ENCODE data around the gene SPAST. TPM values are rescaled to one million over a fixed set of nuclear protein-coding genes. Genes with fewer than 3 reads are reported as not detected.
"Not testable (repeated sequence)": the region's sequence is repeated elsewhere in the genome, so short reads cannot be mapped to it uniquely, and the experiment has no call there.

SPAST gene, protein sequence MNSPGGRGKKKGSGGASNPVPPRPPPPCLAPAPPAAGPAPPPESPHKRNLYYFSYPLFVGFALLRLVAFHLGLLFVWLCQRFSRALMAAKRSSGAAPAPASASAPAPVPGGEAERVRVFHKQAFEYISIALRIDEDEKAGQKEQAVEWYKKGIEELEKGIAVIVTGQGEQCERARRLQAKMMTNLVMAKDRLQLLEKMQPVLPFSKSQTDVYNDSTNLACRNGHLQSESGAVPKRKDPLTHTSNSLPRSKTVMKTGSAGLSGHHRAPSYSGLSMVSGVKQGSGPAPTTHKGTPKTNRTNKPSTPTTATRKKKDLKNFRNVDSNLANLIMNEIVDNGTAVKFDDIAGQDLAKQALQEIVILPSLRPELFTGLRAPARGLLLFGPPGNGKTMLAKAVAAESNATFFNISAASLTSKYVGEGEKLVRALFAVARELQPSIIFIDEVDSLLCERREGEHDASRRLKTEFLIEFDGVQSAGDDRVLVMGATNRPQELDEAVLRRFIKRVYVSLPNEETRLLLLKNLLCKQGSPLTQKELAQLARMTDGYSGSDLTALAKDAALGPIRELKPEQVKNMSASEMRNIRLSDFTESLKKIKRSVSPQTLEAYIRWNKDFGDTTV
- total RNA-seq = 31.3 TPM

DNA sequence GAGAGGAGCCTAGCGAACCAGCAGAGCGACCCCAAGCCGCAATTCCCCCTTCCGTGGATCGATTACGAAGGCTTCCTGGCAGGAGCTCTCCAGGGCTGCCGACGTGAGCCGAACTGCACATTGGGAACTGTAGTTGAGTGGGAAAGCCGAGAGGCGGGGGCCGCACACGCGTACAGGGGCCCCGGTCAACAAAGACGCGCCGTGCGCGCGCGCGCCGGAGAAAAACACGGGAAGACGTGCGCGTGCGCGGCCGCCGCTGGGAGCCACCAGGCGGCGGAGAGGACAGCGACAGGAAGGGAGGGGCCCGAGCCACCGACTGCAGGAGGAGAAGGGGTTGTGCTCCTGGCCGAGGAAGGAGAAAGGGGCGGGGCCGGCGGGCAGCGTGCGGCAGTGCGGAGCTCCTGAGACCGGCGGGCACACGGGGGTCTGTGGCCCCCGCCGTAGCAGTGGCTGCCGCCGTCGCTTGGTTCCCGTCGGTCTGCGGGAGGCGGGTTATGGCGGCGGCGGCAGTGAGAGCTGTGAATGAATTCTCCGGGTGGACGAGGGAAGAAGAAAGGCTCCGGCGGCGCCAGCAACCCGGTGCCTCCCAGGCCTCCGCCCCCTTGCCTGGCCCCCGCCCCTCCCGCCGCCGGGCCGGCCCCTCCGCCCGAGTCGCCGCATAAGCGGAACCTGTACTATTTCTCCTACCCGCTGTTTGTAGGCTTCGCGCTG is at the start of gene SPAST:
Gene SPAST (plus strand): TSS at position 247 of the 711 bp plus-strand sequence. CDS start 276 bp downstream, at position 523.
- DNase-seq = peak; percentile 99

DNA sequence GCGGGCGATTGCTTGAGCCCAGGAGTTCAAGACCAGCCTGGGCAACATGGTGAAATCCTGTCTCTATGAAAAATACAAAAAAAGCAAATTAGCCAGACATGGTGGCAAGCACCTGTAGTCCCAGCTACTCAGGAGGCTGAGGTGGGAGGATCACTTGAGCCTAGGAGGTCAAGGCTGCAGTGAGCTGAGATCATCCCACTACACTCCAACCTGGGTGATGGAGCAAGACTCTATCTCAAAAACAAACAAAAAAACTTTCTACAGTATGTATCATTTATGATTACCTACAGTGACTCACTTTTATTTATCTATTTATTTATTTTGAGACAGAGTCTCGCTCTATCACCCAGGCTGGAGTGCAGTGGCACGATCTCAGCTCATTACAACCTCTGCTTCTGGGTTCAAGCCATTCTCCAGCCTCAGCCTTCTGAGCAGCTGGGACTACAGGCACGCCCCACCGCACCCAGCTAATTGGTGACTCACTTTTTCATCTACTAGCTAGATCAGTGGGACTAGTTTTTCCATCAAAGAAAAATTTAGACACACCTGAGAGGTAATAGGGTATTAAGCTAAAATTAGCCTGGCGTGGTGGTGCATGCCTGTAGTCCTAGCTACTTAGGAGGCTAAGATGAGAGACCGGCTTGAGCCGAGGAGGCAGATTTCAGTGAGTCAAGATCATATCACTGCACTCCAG is 44.4 kb upstream of the SPAST start:
- DNase-seq = not testable (repeated sequence)

DNA sequence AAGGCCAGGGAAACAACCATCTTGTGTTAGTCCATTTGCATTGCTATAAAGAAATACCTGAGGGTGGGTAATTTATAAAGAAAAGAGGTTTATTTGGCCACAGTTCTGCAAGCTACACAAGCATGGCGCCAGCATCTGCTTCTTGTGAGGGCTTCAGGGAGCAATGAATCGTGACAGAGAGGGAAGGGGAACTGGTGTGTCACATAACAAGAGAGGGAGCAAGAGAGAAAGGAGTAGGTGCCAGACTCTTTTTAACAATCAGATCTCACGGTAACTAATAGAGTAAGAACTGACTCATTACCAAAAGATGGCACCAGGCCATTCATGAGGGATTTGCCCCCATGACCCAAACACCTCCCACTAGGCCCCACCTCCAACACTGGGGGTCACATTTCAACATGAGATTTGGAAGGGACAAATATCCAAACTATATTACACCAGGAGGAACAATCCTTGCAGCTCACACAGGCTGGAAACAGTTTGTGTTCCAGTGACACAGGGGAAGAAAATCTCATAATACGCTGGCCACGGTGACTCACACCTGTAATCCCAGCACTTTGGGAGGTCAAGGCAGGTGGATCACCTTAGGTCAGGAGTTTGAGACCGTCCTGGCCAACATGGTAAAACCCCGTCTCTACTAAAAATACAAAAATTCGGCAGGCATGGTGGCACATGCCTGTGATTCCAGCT is 29.0 kb upstream of the SPAST start:
- DNase-seq = not testable (repeated sequence)

DNA sequence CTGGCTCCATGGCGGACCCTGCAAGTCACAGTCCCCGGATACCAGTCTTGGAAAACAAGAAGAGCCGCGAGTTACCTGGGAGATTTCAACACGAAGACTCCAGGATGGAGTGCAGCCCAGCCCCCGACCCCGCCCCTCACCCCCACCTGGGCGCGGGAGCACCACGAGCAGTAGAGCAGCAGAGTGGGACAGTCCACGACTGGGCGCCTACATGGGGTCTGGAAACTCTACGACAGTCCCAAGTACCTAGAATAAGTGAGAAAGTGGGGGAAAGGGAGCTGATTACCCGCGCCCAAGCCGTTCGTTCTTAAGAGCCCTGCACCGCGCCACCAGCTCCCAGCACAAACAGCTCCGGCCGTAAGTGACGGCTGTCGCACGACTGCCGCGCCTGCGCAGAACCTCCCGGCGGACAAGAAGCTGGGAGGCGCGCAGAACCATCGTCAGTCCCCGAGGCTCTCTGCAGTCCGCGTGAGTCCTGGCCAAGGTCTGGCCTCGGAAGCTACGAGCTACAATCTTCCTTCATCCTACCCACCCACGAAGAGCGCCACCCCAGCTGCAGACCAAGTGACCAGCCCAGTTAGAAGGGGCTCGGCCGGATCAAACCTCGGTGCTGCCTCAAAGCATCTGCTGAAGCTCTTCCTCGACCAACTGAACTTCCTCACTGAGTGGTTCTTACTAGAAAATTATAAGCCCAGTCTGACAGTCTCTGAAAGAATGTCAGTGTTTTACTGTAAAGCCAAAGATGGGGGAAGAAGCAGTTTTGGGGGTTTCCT is 23.7 kb upstream of the SPAST start, which contains the start of gene DPY30:
Gene DPY30 (minus strand): TSS at position 359 of the 773 bp plus-strand sequence. CDS start 349 bp downstream, at position 10.
- DNase-seq = peak; percentile 97

DNA sequence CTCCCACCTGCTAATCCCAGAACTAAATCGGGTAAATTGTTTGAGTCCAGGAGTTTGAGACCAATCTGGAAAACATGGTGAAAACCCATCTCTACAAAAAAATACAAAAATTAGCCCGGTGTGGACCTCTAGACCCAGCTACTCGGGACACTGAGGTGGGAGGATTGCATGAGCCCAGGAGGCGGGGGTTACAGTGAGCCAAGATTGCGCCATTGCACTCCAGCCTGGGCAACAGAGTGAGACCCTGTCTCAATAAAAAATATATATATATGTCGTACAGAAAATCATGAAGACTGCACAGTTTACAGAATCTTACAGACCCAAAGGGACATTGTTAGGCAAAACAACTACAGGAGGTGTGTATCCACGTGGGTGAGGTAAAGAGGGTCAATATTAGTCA is 19.8 kb upstream of the SPAST start:
- DNase-seq = no peak

DNA sequence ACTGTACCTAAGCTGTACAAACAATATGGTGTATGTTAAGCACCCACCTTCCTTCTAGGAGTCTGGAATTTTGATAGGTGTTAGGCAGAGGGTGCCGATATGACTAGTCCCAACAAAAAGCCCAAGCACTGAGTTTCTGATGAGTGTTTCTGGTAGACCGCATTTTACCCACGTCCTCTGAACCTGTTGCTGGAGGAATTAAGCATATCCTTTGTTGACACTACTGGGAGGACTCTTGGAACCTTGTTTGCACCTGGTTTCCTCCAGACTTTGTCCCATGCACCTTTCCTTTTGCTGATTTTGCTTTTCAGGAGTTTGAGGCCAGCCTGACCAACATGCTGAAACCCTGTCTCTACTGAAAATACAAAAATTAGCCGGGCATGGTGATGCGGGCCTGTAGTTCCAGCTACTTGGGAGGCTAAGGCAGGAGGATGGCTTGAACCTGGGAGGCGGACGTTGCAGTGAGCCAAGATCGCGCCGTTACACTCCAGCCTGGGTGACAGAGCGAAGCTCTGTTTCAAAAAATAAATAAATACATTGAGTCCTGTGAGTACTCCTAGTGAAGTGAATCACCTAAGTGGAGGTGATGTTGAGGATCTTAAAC is 11.4 kb upstream of the SPAST start:
- no peak for DNase-seq

DNA sequence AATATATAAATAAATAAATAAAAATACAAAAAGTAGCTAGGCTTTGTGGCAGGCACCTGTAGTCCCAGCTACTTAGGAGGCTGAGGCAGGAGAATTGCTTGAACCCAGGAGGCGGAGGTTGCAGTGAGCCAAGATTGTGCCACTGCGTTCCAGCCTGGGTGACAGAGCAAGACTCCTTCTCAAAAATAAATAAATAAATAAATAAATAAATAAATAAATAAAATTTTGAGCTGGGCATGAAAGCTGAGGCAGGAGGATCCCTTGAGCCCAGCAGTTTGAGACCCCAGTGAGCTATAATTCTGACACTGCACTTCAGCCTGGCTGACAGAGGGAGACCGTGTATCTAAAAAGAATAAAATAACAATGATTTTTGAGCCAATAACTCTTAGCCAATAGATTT is 8.8 kb upstream of the SPAST start:
- not testable (repeated sequence) for DNase-seq

DNA sequence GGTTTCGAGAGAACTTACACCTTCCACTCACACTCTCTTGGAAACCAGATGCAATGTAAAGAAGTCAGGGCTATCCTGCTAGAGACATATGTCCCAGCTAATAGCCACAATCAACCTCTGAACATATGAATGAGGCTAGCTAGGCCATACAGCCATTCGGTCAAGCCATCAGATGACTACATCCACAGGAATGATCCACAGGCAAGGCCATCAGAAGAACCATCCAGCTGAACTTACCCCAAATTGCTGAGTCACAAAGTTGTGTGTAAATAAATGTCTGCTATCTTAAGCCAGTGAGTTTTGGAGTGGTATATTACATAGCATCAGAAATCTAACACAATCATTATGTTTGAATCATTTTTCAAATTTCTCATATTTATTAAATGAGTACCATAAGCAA is 5.2 kb upstream of the SPAST start:
- no peak for DNase-seq

DNA sequence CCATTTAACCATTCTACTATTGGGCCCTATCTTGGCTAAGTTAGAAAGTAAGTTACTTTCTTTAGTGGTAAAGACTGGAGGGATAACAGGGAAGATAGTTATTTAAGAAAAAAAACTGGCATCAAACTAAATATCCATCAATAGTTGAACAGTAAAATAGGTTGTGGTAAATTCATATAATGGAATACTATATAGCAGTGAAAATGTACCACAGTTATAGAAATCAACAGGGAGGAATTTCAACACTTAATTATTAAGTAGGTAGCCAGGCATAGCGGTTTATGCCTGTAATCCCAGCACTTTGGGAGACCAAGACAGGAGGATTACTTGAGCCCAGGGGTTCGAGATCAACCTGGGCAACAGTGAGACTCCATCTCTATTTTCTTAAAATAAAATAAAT is 3.1 kb upstream of the SPAST start:
- DNase-seq = no peak

DNA sequence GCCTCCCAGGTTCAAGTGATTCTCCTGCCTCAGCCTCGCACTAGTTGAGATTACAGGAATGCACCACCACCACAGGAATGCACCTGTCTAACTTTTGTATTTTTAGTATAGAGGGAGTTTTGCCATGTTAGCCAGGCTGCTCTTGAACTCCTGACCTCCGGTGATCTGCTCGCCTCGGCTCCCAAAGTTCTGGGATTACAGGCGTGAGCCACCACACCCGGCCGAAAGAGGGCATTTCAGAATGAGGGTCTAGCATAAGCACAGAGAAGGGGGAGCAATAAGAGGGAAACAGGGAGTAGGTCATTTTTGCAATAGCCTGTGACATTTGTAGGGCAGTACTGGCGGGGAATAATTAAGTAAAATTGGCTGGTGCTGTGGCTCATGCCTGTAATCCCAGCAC is 1.9 kb upstream of the SPAST start:
- no peak for DNase-seq

DNA sequence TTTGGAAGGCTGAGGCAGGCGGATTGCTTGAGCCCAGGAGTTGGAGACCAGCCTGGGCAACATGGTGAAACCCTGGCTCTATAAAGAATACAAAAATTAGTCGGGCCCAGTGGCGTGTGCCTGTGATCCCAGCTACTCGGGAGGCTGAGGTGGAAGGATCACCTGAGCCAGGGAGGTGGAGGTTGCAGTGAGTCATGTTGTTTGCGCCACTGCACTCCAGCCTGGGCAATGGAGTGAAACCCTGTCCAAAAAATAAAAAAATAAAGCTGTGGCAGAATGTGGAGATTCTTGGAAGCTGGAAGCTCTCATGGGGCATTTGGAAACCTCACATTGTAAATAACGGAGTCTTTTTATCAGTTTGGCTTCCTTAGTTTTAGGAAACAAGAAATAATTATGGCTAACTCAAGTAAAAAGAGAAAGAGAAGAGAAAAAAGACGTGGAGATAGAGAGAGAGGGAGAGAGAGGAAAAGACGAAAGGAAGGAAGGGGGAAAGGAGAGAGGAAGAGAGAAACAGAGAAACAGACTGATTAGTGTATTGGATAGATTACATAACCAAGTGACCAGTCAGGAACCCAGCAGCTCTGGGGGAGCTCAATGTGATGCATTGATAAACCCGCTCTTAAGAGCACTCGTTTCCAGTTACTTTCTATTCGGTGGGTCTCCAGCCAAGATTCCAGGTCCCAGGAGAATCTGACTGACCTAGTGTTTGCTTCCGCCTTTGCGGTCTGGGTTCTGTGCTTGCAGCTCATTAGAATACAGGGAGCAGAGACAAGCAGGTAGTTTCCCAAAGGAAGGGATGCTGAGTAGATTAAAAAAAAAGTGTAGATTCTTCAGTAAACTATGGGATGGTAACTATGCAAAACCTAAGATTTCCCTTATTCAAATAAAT is 1.1 kb upstream of the SPAST start:
- DNase-seq = peak; percentile 65

DNA sequence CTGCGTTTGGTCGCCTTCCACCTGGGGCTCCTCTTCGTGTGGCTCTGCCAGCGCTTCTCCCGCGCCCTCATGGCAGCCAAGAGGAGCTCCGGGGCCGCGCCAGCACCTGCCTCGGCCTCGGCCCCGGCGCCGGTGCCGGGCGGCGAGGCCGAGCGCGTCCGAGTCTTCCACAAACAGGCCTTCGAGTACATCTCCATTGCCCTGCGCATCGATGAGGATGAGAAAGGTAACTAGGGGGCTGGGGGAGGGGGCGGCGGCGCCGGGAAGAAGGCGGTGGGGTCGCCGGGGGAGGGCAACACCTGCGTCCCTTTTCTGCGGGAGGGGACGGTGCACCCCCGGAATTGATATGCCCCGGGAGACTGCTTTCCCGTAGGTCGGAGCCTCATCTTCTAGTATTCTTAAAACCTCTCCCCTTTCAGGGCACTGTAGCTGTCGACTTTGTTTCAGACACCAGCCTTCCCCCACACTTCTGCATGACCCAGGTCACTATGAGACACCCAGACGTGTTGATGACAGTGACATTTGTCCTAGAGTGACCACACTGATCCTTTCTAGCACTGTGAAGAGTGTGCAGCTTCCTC is 755 bp downstream of the SPAST start:
- peak; percentile 24 for DNase-seq

DNA sequence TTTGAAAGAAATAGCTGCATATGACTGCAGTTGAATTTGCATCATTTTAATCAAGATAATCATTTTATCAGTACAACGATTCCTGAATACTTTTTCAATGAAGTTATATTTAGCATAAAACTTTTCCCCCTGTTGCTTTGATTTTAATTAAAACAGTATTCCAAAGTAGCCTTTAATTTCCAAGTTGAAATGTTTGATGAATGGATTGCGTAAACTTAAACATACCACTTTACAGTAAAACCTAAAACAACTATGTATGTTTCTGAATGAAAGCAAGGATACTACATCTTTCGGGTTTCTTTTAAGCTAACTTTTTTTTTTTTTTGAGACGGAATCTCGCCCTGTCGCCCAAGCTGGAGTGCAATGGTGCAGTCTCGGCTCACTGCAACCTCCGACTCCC is 1.4 kb downstream of the SPAST start:
- no peak for DNase-seq

DNA sequence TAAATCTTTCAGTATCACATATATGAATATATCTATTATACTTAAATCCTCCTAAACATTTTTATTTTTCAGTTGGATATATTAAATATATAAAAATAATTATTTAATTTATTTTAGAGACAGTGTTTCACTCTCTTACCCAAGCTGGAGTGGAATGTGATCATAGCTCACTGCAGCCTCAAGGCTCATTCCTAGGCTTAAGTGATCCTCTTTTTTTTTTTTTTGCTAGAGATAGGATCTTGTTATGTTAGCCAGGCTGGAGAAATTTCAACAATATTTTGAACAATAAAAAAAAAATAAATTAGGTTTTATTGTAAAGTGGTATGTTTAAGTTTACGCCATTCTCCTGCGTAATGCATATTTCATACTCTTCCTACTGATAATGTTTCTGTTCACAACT is 4.2 kb downstream of the SPAST start:
- no peak for DNase-seq

DNA sequence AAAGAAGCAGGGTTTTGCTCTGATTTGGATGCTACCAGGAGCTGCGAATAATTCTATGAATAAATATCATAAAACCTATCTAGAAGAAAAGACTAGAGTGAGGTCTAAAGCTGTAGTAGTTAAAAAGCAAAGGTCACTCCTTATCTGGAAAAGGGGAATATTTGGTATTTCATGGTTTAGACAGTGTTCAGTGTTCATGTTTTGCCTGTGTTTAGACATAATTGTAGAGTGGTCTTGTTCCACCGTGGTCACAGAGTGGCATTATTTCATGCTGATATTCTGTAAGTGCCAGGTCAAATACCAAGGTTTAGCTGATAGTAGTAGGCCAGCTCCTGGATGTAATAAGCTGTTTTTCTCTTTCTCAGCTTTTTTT is 10.8 kb downstream of the SPAST start:
- DNase-seq = no peak

DNA sequence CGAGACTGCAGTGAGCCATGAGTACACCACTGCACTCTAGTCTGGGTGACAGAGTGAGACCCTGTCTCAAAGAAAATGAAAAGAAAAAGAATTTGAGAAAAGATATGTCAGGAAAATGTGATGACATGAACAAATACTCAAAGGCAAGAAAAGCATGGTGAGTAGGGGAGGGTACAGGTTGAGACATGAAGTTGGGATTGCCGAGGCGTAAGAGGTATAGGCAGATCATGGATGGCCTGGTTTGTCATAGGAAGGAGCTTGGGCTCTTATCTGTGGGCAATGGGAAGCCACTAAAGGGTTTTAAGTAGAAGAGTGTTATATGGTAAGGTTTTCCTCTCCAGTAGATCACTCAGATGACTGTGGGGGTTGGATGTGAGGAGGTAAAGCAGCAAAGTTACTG is 32.3 kb downstream of the SPAST start:
- DNase-seq = no peak

DNA sequence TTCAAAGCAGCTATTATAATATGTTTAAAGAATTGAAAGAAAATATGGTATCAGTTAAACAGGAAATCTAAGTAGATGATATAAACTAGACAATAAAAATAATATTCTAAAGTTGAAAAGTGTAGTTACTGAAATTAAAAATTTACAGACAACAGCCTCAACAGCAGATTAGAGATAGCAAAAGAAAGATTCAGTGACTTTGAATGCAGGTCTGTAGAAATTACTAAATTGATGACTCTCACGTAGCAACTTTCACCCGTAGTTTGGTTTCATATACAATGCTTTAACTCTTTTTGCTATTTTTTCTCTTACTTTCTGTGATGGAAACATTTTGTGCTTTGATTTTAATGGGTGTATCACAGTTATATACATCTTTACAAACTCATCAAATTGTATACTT is 44.8 kb downstream of the SPAST start:
- no peak for DNase-seq

DNA sequence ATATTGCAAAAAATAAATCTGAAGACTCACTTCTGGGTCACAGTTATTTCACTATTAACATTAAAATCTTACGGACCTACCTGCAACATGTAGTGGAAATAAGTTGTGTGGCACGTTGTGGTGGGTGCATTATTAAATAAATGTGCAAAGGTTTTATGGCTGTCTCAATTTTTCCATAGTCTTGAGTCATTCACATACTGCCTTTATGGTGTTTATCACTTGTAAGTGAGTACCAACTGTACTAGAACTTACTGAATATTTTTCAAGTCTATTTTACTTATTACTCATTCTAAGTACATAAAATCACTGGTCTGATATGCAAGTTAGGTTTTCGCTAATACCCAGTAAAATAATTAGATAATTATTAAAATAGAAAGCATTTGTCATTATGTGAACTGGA is 54.7 kb downstream of the SPAST start:
- DNase-seq = no peak

DNA sequence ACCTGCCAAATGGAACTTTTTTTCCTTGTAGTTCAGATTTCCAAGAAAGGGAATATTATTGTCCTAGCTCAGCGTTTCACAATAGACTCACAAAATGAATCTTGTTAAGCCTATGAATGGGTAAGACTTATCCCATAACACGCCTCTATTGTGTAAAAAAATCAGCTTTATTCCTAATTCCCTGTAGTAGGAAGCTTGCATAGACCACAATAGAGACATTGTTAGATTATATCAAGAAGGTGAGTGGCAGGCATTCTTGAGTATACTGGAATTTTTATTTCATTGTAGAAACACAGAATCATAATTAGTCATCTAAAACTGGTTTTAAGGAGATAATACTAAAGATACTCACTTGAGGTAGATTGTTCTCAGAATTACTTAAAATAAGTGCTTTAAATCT is 55.8 kb downstream of the SPAST start:
- no peak for DNase-seq

Data from tongue (tissue), 2 donors.